Neural progenitor cell (in vitro differentiated cells): ENCODE results near the gene SMYD3.

Source experiments
- EZH2phosphoT487 ChIP-seq: fragments of 200-600 bp; sonication (generic); IDR thresholded peaks from 2 replicates; pipeline ENCODE4 v1.6.1; 2017; ENCODE audit warnings: antibody characterized with exemption
- TF ChIP-seq, protein P1 (sequence below): fragments of 200-600 bp; sonication (generic); IDR thresholded peaks from 2 replicates; pipeline ENCODE4 v1.5.1; 2017; ENCODE audit warnings: antibody characterized with exemption, mild to moderate bottlenecking

DNA sequence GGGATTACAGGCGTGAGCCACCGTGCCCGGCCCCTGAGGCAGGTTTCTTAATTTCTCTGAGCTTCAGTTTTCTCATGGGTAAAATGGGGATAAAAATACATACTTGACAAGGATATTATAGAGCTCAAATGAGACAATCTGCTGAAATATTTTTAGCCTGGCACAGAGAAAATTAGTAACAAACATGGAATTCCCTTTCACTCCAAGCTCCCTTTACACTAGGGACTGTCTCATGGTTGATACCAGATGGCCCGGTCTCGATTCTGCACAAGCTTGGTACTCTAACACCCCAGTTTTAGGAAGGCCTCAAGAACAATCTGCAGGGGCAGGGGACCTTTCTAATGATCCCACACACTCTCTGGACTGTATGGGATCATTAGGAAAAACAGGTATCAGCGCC, 671.7 kb downstream of the SMYD3 start:
- TF ChIP-seq, protein P1, sequence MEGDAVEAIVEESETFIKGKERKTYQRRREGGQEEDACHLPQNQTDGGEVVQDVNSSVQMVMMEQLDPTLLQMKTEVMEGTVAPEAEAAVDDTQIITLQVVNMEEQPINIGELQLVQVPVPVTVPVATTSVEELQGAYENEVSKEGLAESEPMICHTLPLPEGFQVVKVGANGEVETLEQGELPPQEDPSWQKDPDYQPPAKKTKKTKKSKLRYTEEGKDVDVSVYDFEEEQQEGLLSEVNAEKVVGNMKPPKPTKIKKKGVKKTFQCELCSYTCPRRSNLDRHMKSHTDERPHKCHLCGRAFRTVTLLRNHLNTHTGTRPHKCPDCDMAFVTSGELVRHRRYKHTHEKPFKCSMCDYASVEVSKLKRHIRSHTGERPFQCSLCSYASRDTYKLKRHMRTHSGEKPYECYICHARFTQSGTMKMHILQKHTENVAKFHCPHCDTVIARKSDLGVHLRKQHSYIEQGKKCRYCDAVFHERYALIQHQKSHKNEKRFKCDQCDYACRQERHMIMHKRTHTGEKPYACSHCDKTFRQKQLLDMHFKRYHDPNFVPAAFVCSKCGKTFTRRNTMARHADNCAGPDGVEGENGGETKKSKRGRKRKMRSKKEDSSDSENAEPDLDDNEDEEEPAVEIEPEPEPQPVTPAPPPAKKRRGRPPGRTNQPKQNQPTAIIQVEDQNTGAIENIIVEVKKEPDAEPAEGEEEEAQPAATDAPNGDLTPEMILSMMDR = no peak
- TF ChIP-seq EZH2phosphoT487 = no peak
